B cell (primary cell): ENCODE measurements around the gene GRB10. TPM values are rescaled to one million over a fixed set of nuclear protein-coding genes. Genes with fewer than 3 reads are reported as not detected.

Experiments used
- ATAC-seq: fragments of 200-7000 bp; cut with Tn5 transposase; one replicate; pipeline ENCODE4 v1.10.0; 2021; ENCODE audit warnings: low read depth, mild to moderate bottlenecking, moderate number of reproducible peaks, moderate library complexity
- CTCF ChIA-PET: fragments of 350-600 bp; sonication (Branson Sonifier 250); formaldehyde crosslinking; loops from one replicate; lab custom pipeline; 2021; ENCODE audit warnings: antibody characterized with exemption, inconsistent platforms; lab: Charles Lee
- POLR2A ChIA-PET: fragments of 350-600 bp; sonication (Branson Sonifier 250); formaldehyde crosslinking; loops from one replicate; lab custom pipeline; 2021; ENCODE audit warnings: antibody characterized with exemption; lab: Charles Lee
- DNase-seq: peaks from one replicate; pipeline ENCODE4 v3.0.0; 2013
- H2AFZ ChIP-seq: 2 replicates; pipeline ENCODE4 v1.6.1; 2012; ENCODE audit warnings: mild to moderate bottlenecking, low read depth, low read length; ENCODE audit not compliant: insufficient read depth, poor library complexity, severe bottlenecking
- H3K27ac ChIP-seq, 2 donors: 1 replicate in 1 of 2; 2 replicates in 1 of 2; pipeline ENCODE4 v1.5.1; 2012 to 2013; ENCODE audit warnings: low read length in 2 of 2, mild to moderate bottlenecking in 2 of 2, moderate library complexity in 1 of 2
- H3K27me3 ChIP-seq, 4 experiments: fragments of 200-600 bp in 1 of 4; sonication (generic) in 1 of 4; replicated peaks in 1 of 4; 1 replicate in 2 of 4; 2 replicates in 2 of 4; pipeline versions ENCODE4 v1.6.1 to v1.7.0; 2013 to 2016; ENCODE audit warnings: low read length in 3 of 4, mild to moderate bottlenecking in 2 of 4, mixed read lengths in 1 of 4, moderate library complexity in 1 of 4; ENCODE audit not compliant: insufficient read depth in 4 of 4, control insufficient read depth in 3 of 4; ENCODE audit errors: control extremely low read depth in 1 of 4
- H3K36me3 ChIP-seq, 2 experiments: replicated peaks in 1 of 2; 1 replicate in 1 of 2; 2 replicates in 1 of 2; pipeline versions ENCODE4 v1.6.1 to v1.7.1; 2013; ENCODE audit warnings: low read length in 1 of 2; ENCODE audit not compliant: insufficient read depth in 2 of 2, control insufficient read depth in 1 of 2; ENCODE audit errors: control extremely low read depth in 1 of 2, extremely low read depth in 1 of 2
- H3K4me1 ChIP-seq, 2 donors: fragments of 200-600 bp in 1 of 2; sonication (generic) in 1 of 2; 1 replicate in 1 of 2; 2 replicates in 1 of 2; pipeline versions ENCODE4 v1.5.1 to v1.6.1; 2013 to 2017; ENCODE audit warnings: low read length in 2 of 2; ENCODE audit not compliant: control insufficient read depth in 2 of 2, insufficient read depth in 2 of 2
- H3K4me2 ChIP-seq: replicated peaks from 2 replicates; pipeline ENCODE3; 2012; ENCODE audit warnings: mild to moderate bottlenecking, low read depth, low read length; ENCODE audit not compliant: poor library complexity, severe bottlenecking
- H3K4me3 ChIP-seq, 5 experiments: fragments of 200-600 bp in 1 of 5; sonication (generic) in 1 of 5; 1 replicate in 3 of 5; 2 replicates in 2 of 5; pipeline versions ENCODE4 v1.5.1 to v1.7.0; 2011 to 2016; ENCODE audit warnings: low read length in 4 of 5, mild to moderate bottlenecking in 4 of 5, low read depth in 2 of 5, control low read depth in 1 of 5, moderate library complexity in 1 of 5; ENCODE audit not compliant: insufficient read depth in 1 of 5; ENCODE audit errors: control extremely low read depth in 1 of 5, extremely low read depth in 1 of 5
- H3K79me2 ChIP-seq: fragments of 200-600 bp; sonication (generic); one replicate; pipeline ENCODE4 v1.6.0; 2016; ENCODE audit warnings: low read length; ENCODE audit not compliant: control insufficient read depth, insufficient read depth
- H3K9ac ChIP-seq: fragments of 200-600 bp; sonication (generic); 2 replicates; pipeline ENCODE4 v1.6.1; 2017; ENCODE audit warnings: mild to moderate bottlenecking, low read length, moderate library complexity
- H3K9me3 ChIP-seq, 3 donors: one replicate each; pipeline versions ENCODE4 v1.6.1 to v1.7.1; 2013; ENCODE audit warnings: low read length in 2 of 3; ENCODE audit not compliant: control insufficient read depth in 2 of 3, insufficient read depth in 1 of 3; ENCODE audit errors: control extremely low read depth in 1 of 3
- H4K20me1 ChIP-seq: 2 replicates; pipeline ENCODE4 v1.6.0; 2012; ENCODE audit warnings: mild to moderate bottlenecking, low read length; ENCODE audit not compliant: insufficient read depth, control insufficient read depth, poor library complexity, severe bottlenecking
- H3K27ac Mint-ChIP-seq: one replicate; pipeline ENCODE4 v1.8.0; 2021; ENCODE audit warnings: mixed read lengths
- H3K27me3 Mint-ChIP-seq: one replicate; pipeline ENCODE4 v1.8.0; 2021; ENCODE audit warnings: mixed read lengths
- H3K4me1 Mint-ChIP-seq: one replicate; pipeline ENCODE4 v1.8.0; 2021; ENCODE audit warnings: mixed read lengths
- H3K4me3 Mint-ChIP-seq: one replicate; pipeline ENCODE4 v1.8.0; 2021; ENCODE audit warnings: mixed read lengths
- H3K9me3 Mint-ChIP-seq: one replicate; pipeline ENCODE4 v1.8.0; 2022; ENCODE audit warnings: mixed read lengths; ENCODE audit not compliant: insufficient read depth
- CTCF ChIP-seq: fragments of 200-600 bp; IDR thresholded peaks from one replicate; pipeline ENCODE4 v1.8.0; 2022; ENCODE audit warnings: antibody characterized with exemption, mild to moderate bottlenecking
- EZH2 ChIP-seq: IDR thresholded peaks from 2 replicates; pipeline ENCODE4 v1.6.1; 2012; ENCODE audit warnings: borderline replicate concordance, low read depth, mild to moderate bottlenecking, moderate library complexity, low read length; ENCODE audit not compliant: insufficient read depth, poor library complexity, severe bottlenecking
- WGBS: methylation state at CpG from one replicate; pipeline ENCODE4 v1.1.5; 2013; ENCODE audit warnings: missing lambda C conversion rate; ENCODE audit not compliant: insufficient coverage; 5-methylcytosine and 5-hydroxymethylcytosine counted together
- intact Hi-C: fragments of 100-400 bp; cut with micrococcal nuclease; formaldehyde crosslinking; loops from one replicate; pipeline ENCODE4 v1.10.0; 2022
- polyA plus RNA-seq: library from polyadenylated mRNA; depleted of rRNA; stranded (reverse); fragments of >200 nt; gene quantifications from 2 replicates; pipeline ENCODE4 v1.2.3, GENCODE V29; 2012
- total RNA-seq, 2 donors: library from RNA; stranded (reverse); fragments of 120-200 nt in 1 of 2; gene quantifications; 1 replicate in 1 of 2; 2 replicates in 1 of 2; pipeline versions ENCODE4 v1.2.3 to v1.2.4, GENCODE V29; 2013 to 2022

Gene GRB10
- total and polyA plus RNA-seq, 2 donors (not counting 1 experiment from before 2014, with no cell fraction given): 0.04 TPM; not detected in 1

- TF ChIP-seq EZH2: no peak
- no peak for TF ChIP-seq CTCF
- DNase-seq: no peak
- ATAC-seq: no peak
- H4K20me1 ChIP-seq: no peaks in the 10 kb centered on the region
- peak overlapping the region; percentile 54 for H3K4me3 Mint-ChIP-seq
- peaks cover 0 to 29% (median 21%) of the 10 kb centered on the region in 4 experiments for H3K27me3 ChIP-seq
- H3K9ac ChIP-seq: no peak overlapping the region
- H3K4me1 ChIP-seq: peaks cover 5 to 7% of the 10 kb centered on the region in 2 donors
- intact Hi-C loops: no loop called here
- WGBS: 82% methylated on average over 11 of the region's 18 CpGs
- CTCF ChIA-PET: no interaction called here
- no peak overlapping the region for H3K4me3 ChIP-seq
- no peaks in the 10 kb centered on the region for H3K79me2 ChIP-seq
- peaks cover 0 to 7% (median 0%) of the 10 kb centered on the region in 3 donors for H3K9me3 ChIP-seq
- H3K4me2 ChIP-seq: peak overlapping the region; percentile 37
- peaks cover 54% of the 10 kb centered on the region for H3K27me3 Mint-ChIP-seq
- no peaks in the 10 kb centered on the region for H3K36me3 ChIP-seq
- no peak overlapping the region for H2AFZ ChIP-seq
- peaks cover 13% of the 10 kb centered on the region for H3K4me1 Mint-ChIP-seq
- no peak overlapping the region for H3K27ac ChIP-seq
- POLR2A ChIA-PET: no interaction called here
- peaks cover 3% of the 10 kb centered on the region for H3K9me3 Mint-ChIP-seq
- no peak overlapping the region for H3K27ac Mint-ChIP-seq
These were observed 11.4 kb upstream of the GRB10 start for GRCh38 chr7:50793947-50794570.

GRCh38 chr7:50793120-50793946 is 10.6 kb upstream of the GRB10 start:
- intact Hi-C loops: no loop called here
- Mint-ChIP-seq H3K4me1 (peaks cover 13% of the 10 kb centered on the region), H3K27ac (no peak overlapping the region), H3K9me3 (peaks cover 2% of the 10 kb centered on the region), H3K4me3 (peak overlapping the region; percentile 54), H3K27me3 (peaks cover 59% of the 10 kb centered on the region)
- no peaks in the 10 kb centered on the region for H4K20me1 ChIP-seq
- no peak overlapping the region for H3K4me3 ChIP-seq
- ChIA-PET CTCF (no interaction called here), POLR2A (no interaction called here)
- H3K27me3 ChIP-seq: peaks cover 0 to 35% (median 21%) of the 10 kb centered on the region in 4 experiments
- H3K4me2 ChIP-seq: peak overlapping the region; percentile 37
- no peaks in the 10 kb centered on the region for H3K79me2 ChIP-seq
- DNase-seq: no peak
- WGBS: 3% methylated on average over 100 of the region's 113 CpGs
- H3K27ac ChIP-seq: no peak overlapping the region
- no peak for ATAC-seq
- peaks cover 5 to 7% of the 10 kb centered on the region in 2 donors for H3K4me1 ChIP-seq
- H2AFZ ChIP-seq: no peak overlapping the region
- TF ChIP-seq CTCF (no peak), EZH2 (no peak)
- H3K9me3 ChIP-seq: peaks cover 0 to 12% (median 3%) of the 10 kb centered on the region in 3 donors
- no peak overlapping the region for H3K9ac ChIP-seq
- no peaks in the 10 kb centered on the region for H3K36me3 ChIP-seq
